ENCODE results near the gene NRK.
"Not testable (repeated sequence)": the region's sequence is repeated elsewhere in the genome, so short reads cannot be mapped to it uniquely, and the experiment has no call there.

DNA sequence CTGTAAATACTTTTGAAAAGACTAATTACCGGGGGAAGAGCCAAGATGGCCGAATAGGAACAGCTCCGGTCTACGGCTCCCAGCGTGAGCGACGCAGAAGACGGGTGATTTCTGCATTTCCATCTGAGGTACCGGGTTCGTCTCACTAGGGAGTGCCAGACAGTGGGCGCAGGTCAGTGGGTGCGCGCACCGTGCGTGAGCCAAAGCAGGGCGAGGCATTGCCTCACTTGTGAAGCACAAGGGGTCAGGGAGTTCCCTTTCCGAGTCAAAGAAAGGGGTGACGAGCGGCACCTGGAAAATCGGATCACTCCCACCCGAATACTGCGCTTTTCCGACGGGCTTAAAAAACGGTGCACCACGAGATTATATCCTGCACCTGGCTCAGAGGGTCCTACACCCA, 25.5 kb upstream of the NRK start:
- TF ChIP-seq, protein P1, sequence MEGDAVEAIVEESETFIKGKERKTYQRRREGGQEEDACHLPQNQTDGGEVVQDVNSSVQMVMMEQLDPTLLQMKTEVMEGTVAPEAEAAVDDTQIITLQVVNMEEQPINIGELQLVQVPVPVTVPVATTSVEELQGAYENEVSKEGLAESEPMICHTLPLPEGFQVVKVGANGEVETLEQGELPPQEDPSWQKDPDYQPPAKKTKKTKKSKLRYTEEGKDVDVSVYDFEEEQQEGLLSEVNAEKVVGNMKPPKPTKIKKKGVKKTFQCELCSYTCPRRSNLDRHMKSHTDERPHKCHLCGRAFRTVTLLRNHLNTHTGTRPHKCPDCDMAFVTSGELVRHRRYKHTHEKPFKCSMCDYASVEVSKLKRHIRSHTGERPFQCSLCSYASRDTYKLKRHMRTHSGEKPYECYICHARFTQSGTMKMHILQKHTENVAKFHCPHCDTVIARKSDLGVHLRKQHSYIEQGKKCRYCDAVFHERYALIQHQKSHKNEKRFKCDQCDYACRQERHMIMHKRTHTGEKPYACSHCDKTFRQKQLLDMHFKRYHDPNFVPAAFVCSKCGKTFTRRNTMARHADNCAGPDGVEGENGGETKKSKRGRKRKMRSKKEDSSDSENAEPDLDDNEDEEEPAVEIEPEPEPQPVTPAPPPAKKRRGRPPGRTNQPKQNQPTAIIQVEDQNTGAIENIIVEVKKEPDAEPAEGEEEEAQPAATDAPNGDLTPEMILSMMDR (IDR thresholded peaks at IDR 0.05): not testable (repeated sequence)
- TF ChIP-seq POLR2A (IDR thresholded peaks at IDR 0.05): not testable (repeated sequence)

Data from testis (tissue), 2 donors.